H1 (cell line): Measurements from ENCODE around the gene CD14. TPM values are rescaled to one million over a fixed set of nuclear protein-coding genes. Genes with fewer than 3 reads are reported as not detected.

Experiments
- ASH2L ChIP-seq: fragments of 200-600, 300-600 bp; sonication (generic); IDR thresholded peaks from one replicate; pipeline ENCODE4 v1.7.1; 2017; ENCODE audit warnings: low read length
- HDAC6 ChIP-seq: IDR thresholded peaks from one replicate; pipeline ENCODE4 v1.7.1; 2012; ENCODE audit warnings: low read depth, mild to moderate bottlenecking, inconsistent platforms, low read length, moderate library complexity
- JUN ChIP-seq: IDR thresholded peaks from 2 replicates; pipeline ENCODE4 v1.6.1; 2011; ENCODE audit warnings: low read depth, mild to moderate bottlenecking, improper control_type of control experiment, low read length
- RNF2 ChIP-seq: fragments of 200-900, 300-1000 bp; sonication (generic); IDR thresholded peaks from 2 replicates; pipeline ENCODE4 v1.7.1; 2016; ENCODE audit warnings: borderline replicate concordance, low read depth, mild to moderate bottlenecking, antibody characterized with exemption, low read length; ENCODE audit not compliant: poor library complexity, severe bottlenecking; ENCODE audit errors: missing control alignments
- polyA plus RNA-seq, 7 experiments: library from polyadenylated mRNA; depleted of rRNA in 3 of 7; stranded (reverse) in 5 of 7; unstranded in 2 of 7; fragments of >200 nt in 5 of 7; fragments of 200-250 nt in 2 of 7; gene quantifications; 1 replicate in 5 of 7; 2 replicates in 1 of 7; 4 replicates in 1 of 7; pipeline versions ENCODE4 v1.2.1 to v1.2.3, GENCODE V29; 2011 to 2013; ENCODE audit warnings: missing spikeins in 2 of 7, mixed read lengths in 2 of 7
- total RNA-seq: library from RNA; stranded (reverse); fragmentation: NEBNext Ultra II Directional; extraction: Animal tissue kit (Norgen Biotek cat#: 25700); gene quantifications from 2 replicates; pipeline ENCODE4 v1.2.1, GENCODE V29; 2021

CD14 gene
- total and polyA plus RNA-seq, 2 of the 8 experiments (the other 6 are each of a cell fraction or from before 2014, with no cell fraction given) = 0.15 TPM; not detected in 1

GRCh38 chr5:140630292-140631035, 2.5 kb downstream of the CD14 start (continued):
- TF ChIP-seq RNF2 (no peak), ASH2L (no peak), HDAC6 (no peak), JUN (no peak)
